GM12878 (cell line): ENCODE data around the gene S100B. TPM values are rescaled to one million over a fixed set of nuclear protein-coding genes. Genes with fewer than 3 reads are reported as not detected.

Source experiments
- ATAC-seq: fragments of 200-7000 bp; cut with Tn5 transposase; 3 replicates; pipeline ENCODE4 v1.9.1; 2020; ENCODE audit warnings: mild to moderate bottlenecking, moderate library complexity
- BruUV-seq: library from RNA; stranded (reverse); fragments of 400-500 nt; replicated peaks from 2 replicates; lab custom pipeline; 2021; lab: Mats Ljungman, UMichigan
- CTCF ChIA-PET: fragments of 300-600 bp; sonication (Branson Sonifier 250); formaldehyde crosslinking; extraction: SDS; loops from one replicate; lab custom pipeline; 2021; ENCODE audit warnings: inconsistent platforms; lab: Yijun Ruan, JAX
- POLR2A ChIA-PET: fragments of 350-600 bp; formaldehyde crosslinking; extraction: SDS; loops from one replicate; lab custom pipeline; 2021; ENCODE audit warnings: inconsistent platforms; lab: Charles Lee
- RAD21 ChIA-PET: fragments of 300-600 bp; sonication (Branson Sonifier 250); formaldehyde crosslinking; loops from one replicate; lab custom pipeline; 2023; ENCODE audit warnings: antibody characterized with exemption; ENCODE audit not compliant: unreplicated experiment; lab: Charles Lee
- SMC1A ChIA-PET: fragments of 300-600 bp; sonication (Branson Sonifier 250); formaldehyde crosslinking; loops from one replicate; lab custom pipeline; 2023; ENCODE audit not compliant: unreplicated experiment, uncharacterized antibody; lab: Charles Lee
- DNase-seq: peaks from one replicate; pipeline ENCODE4 v3.0.0-alpha.2; 2011; ENCODE audit warnings: low read depth, low spot score
- FAIRE-seq: peaks from 3 replicates; lab custom pipeline; 2011; peaks lifted over from hg19 to GRCh38; lab: Jason Lieb, UNC
- H2AFZ ChIP-seq: 2 replicates; pipeline ENCODE4 v1.6.0; 2011; ENCODE audit warnings: low read depth, low read length, control low read depth; ENCODE audit not compliant: control insufficient read depth
- H3K27ac ChIP-seq: 2 replicates; pipeline ENCODE4 v1.5.1; 2011; ENCODE audit warnings: control low read depth; ENCODE audit not compliant: control insufficient read depth, insufficient read depth
- H3K27me3 ChIP-seq, 2 experiments: replicated peaks in 1 of 2; 2 replicates each; pipeline versions ENCODE4 v1.6.0 to v1.6.1; 2011; ENCODE audit warnings: low read length in 1 of 2; ENCODE audit not compliant: control insufficient read depth in 2 of 2, insufficient read depth in 2 of 2
- H3K36me3 ChIP-seq, 2 experiments: 2 replicates each; pipeline ENCODE4 v1.5.1; 2011; ENCODE audit warnings: low read length in 1 of 2; ENCODE audit not compliant: control insufficient read depth in 2 of 2, insufficient read depth in 2 of 2
- H3K4me1 ChIP-seq: 2 replicates; pipeline ENCODE4 v1.6.1; 2011; ENCODE audit warnings: mild to moderate bottlenecking, low read length, moderate library complexity, mixed read lengths; ENCODE audit not compliant: control insufficient read depth, insufficient read depth
- H3K4me2 ChIP-seq: 2 replicates; pipeline ENCODE4 v1.6.0; 2011; ENCODE audit warnings: control low read depth; ENCODE audit not compliant: control insufficient read depth, insufficient read depth
- H3K4me3 ChIP-seq: fragments of 200-600 bp; sonication (generic); 2 replicates; pipeline ENCODE4 v1.5.1; 2016
- H3K79me2 ChIP-seq: 2 replicates; pipeline ENCODE4 v1.6.0; 2011; ENCODE audit warnings: low read length; ENCODE audit not compliant: control insufficient read depth, insufficient read depth
- H3K9ac ChIP-seq: 2 replicates; pipeline ENCODE4 v1.8.0; 2011; ENCODE audit warnings: low read length, control low read depth, mixed read lengths; ENCODE audit not compliant: control insufficient read depth, insufficient read depth
- H3K9me3 ChIP-seq: replicated peaks from 3 replicates; pipeline ENCODE4 v1.5.1; 2011; ENCODE audit warnings: mild to moderate bottlenecking, low read length; ENCODE audit not compliant: control insufficient read depth, insufficient read depth
- H4K20me1 ChIP-seq: 2 replicates; pipeline ENCODE4 v1.6.0; 2011; ENCODE audit not compliant: control insufficient read depth, insufficient read depth
- CUX1 ChIP-seq: IDR thresholded peaks from 2 replicates; pipeline ENCODE4 v1.6.1; 2012; ENCODE audit warnings: improper control_type of control experiment, low read depth, low read length; ENCODE audit not compliant: insufficient replicate concordance
- E4F1 ChIP-seq: fragments of 450-650 bp; IDR thresholded peaks from 2 replicates; pipeline ENCODE4 v1.6.1; 2018; ENCODE audit warnings: borderline replicate concordance, mild to moderate bottlenecking; ENCODE audit not compliant: partially characterized antibody
- FOXK2 ChIP-seq: fragments of 450-650 bp; IDR thresholded peaks from 2 replicates; pipeline ENCODE4 v1.6.1; 2017; ENCODE audit warnings: mild to moderate bottlenecking, moderate library complexity
- KLF5 ChIP-seq: fragments of 450-650 bp; IDR thresholded peaks from 2 replicates; pipeline ENCODE4 v1.6.1; 2014; ENCODE audit warnings: mild to moderate bottlenecking; ENCODE audit not compliant: partially characterized antibody
- SP1 ChIP-seq: IDR thresholded peaks from one replicate; pipeline ENCODE4 v1.6.1; 2011; ENCODE audit warnings: low read depth, low read length
- TCF7 ChIP-seq: IDR thresholded peaks from 2 replicates; pipeline ENCODE4 v1.6.1; 2014; ENCODE audit warnings: antibody characterized with exemption, borderline replicate concordance
- ZBTB4 ChIP-seq: fragments of 450-650 bp; formaldehyde crosslinking; IDR thresholded peaks from 2 replicates; pipeline ENCODE4 v1.4.0; 2022; ENCODE audit warnings: mild to moderate bottlenecking, moderate library complexity
- WGBS: methylation state at CpG from one replicate; pipeline ENCODE4 v1.1.6; 2016; ENCODE audit warnings: low lambda C conversion rate; ENCODE audit not compliant: insufficient replicate concordance, insufficient coverage; ENCODE audit errors: missing lambda C conversion rate; 5-methylcytosine and 5-hydroxymethylcytosine counted together
- in situ Hi-C: fragments of 300-500 bp; cut with MboI; formaldehyde crosslinking; loops from 9 replicates; pipeline ENCODE4 v1.14.3; 2018; ENCODE audit warnings: mixed read lengths
- intact Hi-C: fragments of 100-400 bp; cut with micrococcal nuclease; formaldehyde crosslinking; loops from one replicate; pipeline ENCODE4 v1.14.2; 2022; ENCODE audit not compliant: unreplicated experiment
- polyA plus RNA-seq, 11 experiments: library from polyadenylated mRNA; depleted of rRNA in 4 of 11; unstranded in 6 of 11; stranded (reverse) in 5 of 11; fragments of >200 nt; fragmentation: Nextera tagmentation in 4 of 11; fragmentation: Illumina TruSeq in 1 of 11; extraction: Ambion mirVana in 4 of 11; extraction: Trizol in 1 of 11; gene quantifications; 1 replicate in 1 of 11; 2 replicates in 10 of 11; pipeline versions ENCODE4 v1.2.1 to v1.2.3, GENCODE V29; 2011 to 2016; ENCODE audit warnings: inconsistent platforms in 2 of 11, missing spikeins in 2 of 11, low read depth in 1 of 11
- total RNA-seq, 4 experiments: library from RNA; depleted of rRNA in 3 of 4; stranded (reverse); fragments of >200 nt in 3 of 4; fragmentation: Illumina TruSeq in 1 of 4; extraction: Trizol in 1 of 4; gene quantifications; 2 replicates each; pipeline versions ENCODE4 v1.2.1 to v1.2.3, GENCODE V29; 2013 to 2021
- TF ChIP-seq, protein P1 (sequence below): IDR thresholded peaks from 2 replicates; pipeline ENCODE4 v1.6.1; 2011; ENCODE audit warnings: mild to moderate bottlenecking, low read depth, low read length, moderate library complexity; ENCODE audit not compliant: insufficient replicate concordance

S100B gene
- total and polyA plus RNA-seq, 10 of the 15 experiments (the other 5 are each of a cell fraction or from before 2014, with no cell fraction given): 0.11 to 0.22 TPM; not detected in 8

GRCh38 chr21:46550116-46550941 is 54.6 kb downstream of the S100B start (continued):
- TF ChIP-seq CUX1 (no peak), FOXK2 (no peak), KLF5 (no peak), SP1 (no peak), TCF7 (no peak)
- TF ChIP-seq, all 136 proteins: peak for 0

- FAIRE-seq (no peak), DNase-seq (no peak), ATAC-seq (no peak)
- ChIA-PET CTCF (no interaction called here), POLR2A (no interaction called here), SMC1A (interaction anchor here (0.9 kb wide), 1 partner anchor 49 kb away, joined by 5 read pairs; no protein-coding TSS in a partner anchor), RAD21 (no interaction called here)
- no peak overlapping the region for H2AFZ ChIP-seq
- intact Hi-C loops: no loop called here
- BruUV-seq: no TSS peak
- H4K20me1 ChIP-seq: no peaks in the 10 kb centered on the region
- in situ Hi-C loops: no loop called here
- no peak overlapping the region for H3K27ac ChIP-seq
- no peaks in the 10 kb centered on the region for H3K27me3 ChIP-seq
- H3K36me3 ChIP-seq: peaks cover 10 to 16% of the 10 kb centered on the region in 2 experiments; a peak in 3 of 4 replicates
- H3K79me2 ChIP-seq: no peaks in the 10 kb centered on the region
- no peak overlapping the region for H3K4me3 ChIP-seq
- H3K9me3 ChIP-seq: no peaks in the 10 kb centered on the region
- 97% methylated on average over 18 of the region's 18 CpGs for WGBS
- H3K4me2 ChIP-seq: no peak overlapping the region
- H3K9ac ChIP-seq: no peak overlapping the region
- no peaks in the 10 kb centered on the region; the same call in 1 of the 2 replicates for H3K4me1 ChIP-seq
- TF ChIP-seq, protein P1, sequence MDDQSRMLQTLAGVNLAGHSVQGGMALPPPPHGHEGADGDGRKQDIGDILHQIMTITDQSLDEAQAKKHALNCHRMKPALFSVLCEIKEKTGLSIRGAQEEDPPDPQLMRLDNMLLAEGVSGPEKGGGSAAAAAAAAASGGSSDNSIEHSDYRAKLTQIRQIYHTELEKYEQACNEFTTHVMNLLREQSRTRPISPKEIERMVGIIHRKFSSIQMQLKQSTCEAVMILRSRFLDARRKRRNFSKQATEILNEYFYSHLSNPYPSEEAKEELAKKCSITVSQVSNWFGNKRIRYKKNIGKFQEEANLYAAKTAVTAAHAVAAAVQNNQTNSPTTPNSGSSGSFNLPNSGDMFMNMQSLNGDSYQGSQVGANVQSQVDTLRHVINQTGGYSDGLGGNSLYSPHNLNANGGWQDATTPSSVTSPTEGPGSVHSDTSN: no peak
- TF ChIP-seq E4F1: no peak
- no peak for TF ChIP-seq ZBTB4
These were observed 55.2 kb downstream of the S100B start for GRCh38 chr21:46549650-46550049.
